Measurements from ENCODE around the gene SCCPDH.

DNA sequence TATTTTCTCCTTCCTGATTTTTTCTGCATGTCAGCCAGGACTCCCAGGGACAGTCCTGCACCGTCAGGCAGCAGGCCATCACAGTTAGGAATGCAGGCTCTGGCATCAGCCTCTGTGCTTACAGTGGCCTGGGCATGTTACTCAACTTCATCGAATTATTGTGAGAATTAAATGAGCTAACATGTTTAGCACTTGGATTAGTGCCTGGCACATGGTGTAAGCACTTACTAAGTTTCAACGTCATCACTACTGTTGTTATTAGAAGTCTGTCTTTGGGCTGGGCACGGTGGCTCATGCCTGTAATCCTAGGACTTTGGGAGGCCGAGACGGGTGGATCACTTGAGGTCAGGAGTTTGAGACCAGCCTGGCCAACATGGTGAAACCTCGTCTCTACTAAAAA is 45.1 kb downstream of the SCCPDH start:
- TF ChIP-seq, protein P1, sequence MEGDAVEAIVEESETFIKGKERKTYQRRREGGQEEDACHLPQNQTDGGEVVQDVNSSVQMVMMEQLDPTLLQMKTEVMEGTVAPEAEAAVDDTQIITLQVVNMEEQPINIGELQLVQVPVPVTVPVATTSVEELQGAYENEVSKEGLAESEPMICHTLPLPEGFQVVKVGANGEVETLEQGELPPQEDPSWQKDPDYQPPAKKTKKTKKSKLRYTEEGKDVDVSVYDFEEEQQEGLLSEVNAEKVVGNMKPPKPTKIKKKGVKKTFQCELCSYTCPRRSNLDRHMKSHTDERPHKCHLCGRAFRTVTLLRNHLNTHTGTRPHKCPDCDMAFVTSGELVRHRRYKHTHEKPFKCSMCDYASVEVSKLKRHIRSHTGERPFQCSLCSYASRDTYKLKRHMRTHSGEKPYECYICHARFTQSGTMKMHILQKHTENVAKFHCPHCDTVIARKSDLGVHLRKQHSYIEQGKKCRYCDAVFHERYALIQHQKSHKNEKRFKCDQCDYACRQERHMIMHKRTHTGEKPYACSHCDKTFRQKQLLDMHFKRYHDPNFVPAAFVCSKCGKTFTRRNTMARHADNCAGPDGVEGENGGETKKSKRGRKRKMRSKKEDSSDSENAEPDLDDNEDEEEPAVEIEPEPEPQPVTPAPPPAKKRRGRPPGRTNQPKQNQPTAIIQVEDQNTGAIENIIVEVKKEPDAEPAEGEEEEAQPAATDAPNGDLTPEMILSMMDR (IDR thresholded peaks at IDR 0.05), result no peak
- TF ChIP-seq POLR2A (IDR thresholded peaks at IDR 0.05), result no peak
